HG03095 (cell line): ENCODE measurements around the gene HIGD2A.

Experiments used
- ATAC-seq: cut with Tn5 transposase; IDR thresholded peaks from one replicate; pipeline ENCODE4 v1.9.1; 2021; ENCODE audit warnings: moderate library complexity; ENCODE audit not compliant: unreplicated experiment

Gene HIGD2A

GRCh38 chr5:176388444-176389134 lies at the start of gene HIGD2A, which contains the start of gene NOP16:
HIGD2A (plus strand) TSS chr5:176388751; CDS start chr5:176388820, 69 bp downstream.
NOP16 (minus strand) TSS chr5:176388598; CDS start chr5:176388539, 59 bp downstream.
- peak; percentile 86 for ATAC-seq

- no peak for ATAC-seq
Observed at GRCh38 chr5:176339304-176339703, 49.2 kb upstream of the HIGD2A start.

GRCh38 chr5:176341325-176342157 lies 47.0 kb upstream of the HIGD2A start:
- ATAC-seq = no peak

- no peak for ATAC-seq
Observed at GRCh38 chr5:176342158-176342483, 46.4 kb upstream of the HIGD2A start.

- ATAC-seq = no peak
Observed at GRCh38 chr5:176342766-176343458, 45.6 kb upstream of the HIGD2A start.

- ATAC-seq = no peak
Observed at GRCh38 chr5:176350416-176350815, 38.1 kb upstream of the HIGD2A start.

GRCh38 chr5:176352116-176352878 lies 36.3 kb upstream of the HIGD2A start:
- no peak for ATAC-seq

- no peak for ATAC-seq
Observed at GRCh38 chr5:176353533-176353932, 35.0 kb upstream of the HIGD2A start.

- ATAC-seq = no peak
Observed at GRCh38 chr5:176355400-176356178, 33.0 kb upstream of the HIGD2A start.

GRCh38 chr5:176356179-176356566 lies 32.4 kb upstream of the HIGD2A start:
- ATAC-seq = no peak

GRCh38 chr5:176359658-176360057 lies 28.9 kb upstream of the HIGD2A start:
- ATAC-seq = no peak

GRCh38 chr5:176360894-176361436 lies 27.6 kb upstream of the HIGD2A start:
- ATAC-seq = no peak

- ATAC-seq = peak; percentile 88
Observed at GRCh38 chr5:176361437-176362232, 26.9 kb upstream of the HIGD2A start, which contains the start of gene KIAA1191. KIAA1191 (minus strand) TSS chr5:176361764; CDS start chr5:176359508, 2,256 bp downstream.

GRCh38 chr5:176362233-176362490 lies 26.4 kb upstream of the HIGD2A start:
- ATAC-seq = peak; percentile 15

- ATAC-seq = no peak
Observed at GRCh38 chr5:176364765-176365350, 23.7 kb upstream of the HIGD2A start.

- no peak for ATAC-seq
Observed at GRCh38 chr5:176365351-176366231, 23.0 kb upstream of the HIGD2A start, which contains the start of gene ARL10. ARL10 (plus strand) TSS chr5:176365487; CDS start chr5:176365564, 77 bp downstream.

- ATAC-seq = no peak
Observed at GRCh38 chr5:176366232-176366894, 22.2 kb upstream of the HIGD2A start.
